Panc1 (cell line): ENCODE data around the gene PTGFR. TPM values are rescaled to one million over a fixed set of nuclear protein-coding genes. Genes with fewer than 3 reads are reported as not detected.

Experiments
- ATAC-seq: fragments of 200-7000 bp; cut with Tn5 transposase; 2 replicates; pipeline ENCODE4 v1.9.1; 2020; ENCODE audit warnings: mild to moderate bottlenecking, moderate library complexity
- BruUV-seq: library from RNA; stranded (reverse); fragments of 400-500 nt; replicated peaks from 2 replicates; lab custom pipeline; 2021; lab: Mats Ljungman, UMichigan
- CTCF ChIA-PET: fragments of 300-600 bp; sonication (Branson Sonifier 250); formaldehyde crosslinking; loops from one replicate; lab custom pipeline; 2022; ENCODE audit warnings: antibody characterized with exemption; lab: Charles Lee
- POLR2A ChIA-PET: fragments of 300-600 bp; sonication (Branson Sonifier 250); formaldehyde crosslinking; loops from one replicate; lab custom pipeline; 2022; ENCODE audit warnings: antibody characterized with exemption; lab: Charles Lee
- DNase-seq: peaks from one replicate; pipeline ENCODE4 v3.0.0-alpha.2; 2010; ENCODE audit warnings: low read depth, low spot score
- H3K27ac ChIP-seq: 2 replicates; pipeline ENCODE4 v1.5.1; 2011; ENCODE audit warnings: mild to moderate bottlenecking, low read length, inconsistent platforms
- H3K27me3 ChIP-seq: fragments of 200-500 bp; sonication (Bioruptor generic); 2 replicates; pipeline ENCODE4 v1.6.0; 2014; ENCODE audit warnings: low read length, inconsistent platforms; ENCODE audit not compliant: control insufficient read depth, insufficient read depth
- H3K36me3 ChIP-seq: fragments of 200-500 bp; sonication (Bioruptor generic); 2 replicates; pipeline ENCODE4 v1.5.1; 2014; ENCODE audit warnings: inconsistent platforms, mild to moderate bottlenecking, low read length, moderate library complexity; ENCODE audit not compliant: control insufficient read depth, insufficient read depth
- H3K4me1 ChIP-seq: 2 replicates; pipeline ENCODE4 v1.5.1; 2011; ENCODE audit warnings: inconsistent platforms, mild to moderate bottlenecking, low read length, moderate library complexity; ENCODE audit not compliant: control insufficient read depth, insufficient read depth
- H3K4me3 ChIP-seq, 2 experiments: 2 replicates each; pipeline ENCODE4 v1.5.1; 2011 to 2012; ENCODE audit warnings: low read depth in 2 of 2, low read length in 2 of 2, mild to moderate bottlenecking in 2 of 2, inconsistent platforms in 1 of 2, moderate library complexity in 1 of 2
- H3K9me3 ChIP-seq: fragments of 200-500 bp; sonication (Bioruptor generic); 2 replicates; pipeline ENCODE4 v1.5.1; 2014; ENCODE audit warnings: low read depth, mild to moderate bottlenecking, inconsistent platforms, low read length, moderate library complexity; ENCODE audit not compliant: control insufficient read depth, insufficient read depth
- POLR2AphosphoS5 ChIP-seq: IDR thresholded peaks from 2 replicates; pipeline ENCODE4 v1.6.1; 2012; ENCODE audit warnings: mild to moderate bottlenecking, low read depth, low read length, moderate library complexity
- REST ChIP-seq, 2 experiments: IDR thresholded peaks; 2 replicates each; pipeline ENCODE4 v1.6.1; 2011 to 2012; ENCODE audit warnings: low read depth in 2 of 2, control low read depth in 1 of 2, low read length in 1 of 2, mild to moderate bottlenecking in 1 of 2, moderate library complexity in 1 of 2; ENCODE audit not compliant: insufficient read depth in 1 of 2
- SIN3A ChIP-seq: IDR thresholded peaks from 2 replicates; pipeline ENCODE4 v1.6.1; 2012; ENCODE audit warnings: low read depth, mild to moderate bottlenecking, low read length, moderate library complexity, borderline replicate concordance; ENCODE audit not compliant: insufficient read depth
- TCF7L2 ChIP-seq: IDR thresholded peaks from 2 replicates; pipeline ENCODE4 v1.6.1; 2011; ENCODE audit warnings: mild to moderate bottlenecking, low read depth, low read length, inconsistent platforms
- in situ Hi-C: cut with HindIII; loops from 2 replicates; pipeline ENCODE4 v1.10.0; 2016; ENCODE audit warnings: low sequenced_read_pairs, low pct_unique_long_range_greater_than_20kb
- intact Hi-C: fragments of 100-400 bp; cut with micrococcal nuclease; formaldehyde crosslinking; loops from one replicate; pipeline ENCODE4 v1.10.0; 2022; ENCODE audit not compliant: unreplicated experiment
- total RNA-seq: library from RNA; stranded (reverse); gene quantifications from one replicate; pipeline ENCODE4 v1.2.1, GENCODE V29; 2021; ENCODE audit not compliant: unreplicated experiment
- TF ChIP-seq, protein P1 (sequence below): fragments of 450-650 bp; IDR thresholded peaks from 2 replicates; pipeline ENCODE4 v1.5.1; 2017; ENCODE audit warnings: mild to moderate bottlenecking

The PTGFR gene
- total RNA-seq, 1 experiment from 2014 or later = not detected

- BruUV-seq = no TSS peak
- no peaks in the 10 kb centered on the region for H3K9me3 ChIP-seq
- POLR2A ChIA-PET = no interaction called here
- H3K27me3 ChIP-seq = no peaks in the 10 kb centered on the region
- H3K36me3 ChIP-seq = no peaks in the 10 kb centered on the region
- TF ChIP-seq REST (IDR thresholded peaks at IDR 0.05; ENCODE audit: insufficient read depth in 1 of 2, low read depth in 2 of 2, low read length in 1 of 2) = no peak
- TF ChIP-seq POLR2AphosphoS5 = no peak
- TF ChIP-seq SIN3A = no peak
- no peak for TF ChIP-seq TCF7L2
- TF ChIP-seq, protein P1, sequence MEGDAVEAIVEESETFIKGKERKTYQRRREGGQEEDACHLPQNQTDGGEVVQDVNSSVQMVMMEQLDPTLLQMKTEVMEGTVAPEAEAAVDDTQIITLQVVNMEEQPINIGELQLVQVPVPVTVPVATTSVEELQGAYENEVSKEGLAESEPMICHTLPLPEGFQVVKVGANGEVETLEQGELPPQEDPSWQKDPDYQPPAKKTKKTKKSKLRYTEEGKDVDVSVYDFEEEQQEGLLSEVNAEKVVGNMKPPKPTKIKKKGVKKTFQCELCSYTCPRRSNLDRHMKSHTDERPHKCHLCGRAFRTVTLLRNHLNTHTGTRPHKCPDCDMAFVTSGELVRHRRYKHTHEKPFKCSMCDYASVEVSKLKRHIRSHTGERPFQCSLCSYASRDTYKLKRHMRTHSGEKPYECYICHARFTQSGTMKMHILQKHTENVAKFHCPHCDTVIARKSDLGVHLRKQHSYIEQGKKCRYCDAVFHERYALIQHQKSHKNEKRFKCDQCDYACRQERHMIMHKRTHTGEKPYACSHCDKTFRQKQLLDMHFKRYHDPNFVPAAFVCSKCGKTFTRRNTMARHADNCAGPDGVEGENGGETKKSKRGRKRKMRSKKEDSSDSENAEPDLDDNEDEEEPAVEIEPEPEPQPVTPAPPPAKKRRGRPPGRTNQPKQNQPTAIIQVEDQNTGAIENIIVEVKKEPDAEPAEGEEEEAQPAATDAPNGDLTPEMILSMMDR = no peak
- H3K27ac ChIP-seq = no peak overlapping the region
- H3K4me1 ChIP-seq = no peaks in the 10 kb centered on the region
- DNase-seq (no peak), ATAC-seq (no peak)
- intact Hi-C loops = no loop called here
- no peak overlapping the region for H3K4me3 ChIP-seq
- in situ Hi-C loops = no loop called here
- CTCF ChIA-PET = no interaction called here
Measured at GRCh38 chr1:78516716-78517115, 25.9 kb downstream of the PTGFR start.

- no TSS peak for BruUV-seq
- TF ChIP-seq TCF7L2 (no peak), POLR2AphosphoS5 (no peak), SIN3A (no peak)
- DNase-seq = no peak
- in situ Hi-C loops = no loop called here
- no peak for ATAC-seq
- no peak overlapping the region for H3K27ac ChIP-seq
- no peak overlapping the region for H3K4me3 ChIP-seq
- intact Hi-C loops = no loop called here
- no peaks in the 10 kb centered on the region for H3K4me1 ChIP-seq
- POLR2A ChIA-PET = no interaction called here
- no peaks in the 10 kb centered on the region for H3K9me3 ChIP-seq
- no peaks in the 10 kb centered on the region for H3K27me3 ChIP-seq
- CTCF ChIA-PET = no interaction called here
- no peaks in the 10 kb centered on the region for H3K36me3 ChIP-seq
Measured at GRCh38 chr1:78519446-78519845, 28.7 kb downstream of the PTGFR start.

DNA sequence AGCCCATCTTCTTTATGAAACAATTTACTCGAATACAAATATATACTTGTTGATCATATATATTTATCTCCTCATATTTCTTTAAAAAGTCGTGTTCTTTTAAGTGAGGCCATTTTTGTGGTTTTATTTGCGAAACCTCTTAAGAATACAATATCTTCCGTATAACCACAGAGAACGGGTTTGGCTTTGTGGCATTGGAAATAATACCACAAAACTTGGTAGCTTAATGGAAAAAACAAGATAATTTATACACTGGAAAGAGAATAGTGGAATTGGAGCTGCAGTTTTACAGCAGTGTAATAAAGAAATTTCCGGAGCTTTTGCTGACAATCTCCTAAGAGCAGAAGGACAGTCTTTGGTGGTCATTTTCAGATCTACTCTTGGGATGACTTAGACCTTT is 29.4 kb downstream of the PTGFR start:
- no peaks in the 10 kb centered on the region for H3K36me3 ChIP-seq
- ChIA-PET CTCF (no interaction called here), POLR2A (no interaction called here)
- H3K27ac ChIP-seq = no peak overlapping the region
- no peak for TF ChIP-seq REST (IDR thresholded peaks at IDR 0.05; ENCODE audit: insufficient read depth in 1 of 2, low read depth in 2 of 2, low read length in 1 of 2)
- TF ChIP-seq, protein P1 = no peak
- TF ChIP-seq TCF7L2 = no peak
- no peak for TF ChIP-seq SIN3A
- TF ChIP-seq POLR2AphosphoS5 = no peak
- intact Hi-C loops = no loop called here
- no peaks in the 10 kb centered on the region for H3K27me3 ChIP-seq
- in situ Hi-C loops = no loop called here
- no peaks in the 10 kb centered on the region for H3K9me3 ChIP-seq
- no peak for ATAC-seq
- H3K4me1 ChIP-seq = no peaks in the 10 kb centered on the region
- no peak overlapping the region for H3K4me3 ChIP-seq
- no peak for DNase-seq
- BruUV-seq = no TSS peak
